Body of pancreas (tissue), 4 donors: ENCODE results near the gene BEX2. TPM values are rescaled to one million over a fixed set of nuclear protein-coding genes. Genes with fewer than 3 reads are reported as not detected.
"Not testable (repeated sequence)": the region's sequence is repeated elsewhere in the genome, so short reads cannot be mapped to it uniquely, and the experiment has no call there.

Experiments
- ATAC-seq: fragments of 150-250 bp; one replicate; pipeline ENCODE4 v1.9.1; 2016
- DNase-seq, 4 donors: peaks; one replicate each; pipeline ENCODE4 v3.0.0-alpha.2; 2019
- H3K27ac ChIP-seq, 4 donors: fragments of 200-600 bp; sonication (generic); 1 replicate in 3 of 4; 2 replicates in 1 of 4; pipeline versions ENCODE4 v1.5.1 to v1.6.1; 2016 to 2019; ENCODE audit warnings: mild to moderate bottlenecking in 1 of 4, mixed read lengths in 1 of 4, moderate library complexity in 1 of 4
- H3K27me3 ChIP-seq, 2 donors: fragments of 200-600 bp; sonication (generic); one replicate each; pipeline ENCODE4 v1.6.0; 2016; ENCODE audit warnings: mild to moderate bottlenecking in 1 of 2
- H3K36me3 ChIP-seq, 2 donors: fragments of 200-600 bp; sonication (generic); replicated peaks in 1 of 2; 2 replicates each; pipeline ENCODE4 v1.5.1; 2016; ENCODE audit warnings: low read depth in 2 of 2; ENCODE audit not compliant: insufficient read depth in 1 of 2
- H3K4me1 ChIP-seq: fragments of 200-600 bp; sonication (generic); one replicate; pipeline ENCODE4 v1.6.0; 2016
- H3K4me3 ChIP-seq, 2 donors: fragments of 200-600 bp; sonication (generic); 1 replicate in 1 of 2; 2 replicates in 1 of 2; pipeline ENCODE4 v1.5.1; 2016 to 2019
- H3K9me3 ChIP-seq, 3 donors: fragments of 200-600 bp; sonication (generic); 1 replicate in 2 of 3; 2 replicates in 1 of 3; pipeline ENCODE4 v1.5.1; 2016
- POLR2A ChIP-seq, 3 donors: fragments of 450-650 bp; IDR thresholded peaks; one replicate each; pipeline ENCODE4 v1.6.1; 2016; ENCODE audit warnings: antibody characterized with exemption in 3 of 3, mild to moderate bottlenecking in 2 of 3
- WGBS, 2 donors: methylation state at CpG; one replicate each; pipeline ENCODE4 v1.1.5; 2017; 5-methylcytosine and 5-hydroxymethylcytosine counted together
- intact Hi-C: fragments of 100-400 bp; cut with DNase I; formaldehyde crosslinking; loops from one replicate; pipeline ENCODE4 v1.15.1; 2023
- total RNA-seq, 2 donors: library from RNA; depleted of rRNA; stranded (reverse); fragments of >200 nt; gene quantifications; one replicate each; pipeline ENCODE4 v1.1.0, GENCODE V29; 2016
- TF ChIP-seq, protein P1 (sequence below), 7 experiments: fragments of 450-650 bp in 4 of 7; fragments of 200-600 bp in 3 of 7; sonication (generic) in 3 of 7; IDR thresholded peaks; one replicate each; pipeline ENCODE4 v1.5.1; 2016 to 2019; ENCODE audit warnings: antibody characterized with exemption in 7 of 7

The BEX2 gene
- total RNA-seq, 2 donors from 2014 or later = 9.9 to 23.9 TPM

GRCh38 chrX:103309860-103310554 is 783 bp downstream of the BEX2 start:
- no peaks in the 10 kb centered on the region for H3K9me3 ChIP-seq
- 12 to 80% methylated on average over 3 to 8 of the region's 32 CpGs for WGBS, 2 donors
- ATAC-seq = no peak
- intact Hi-C loops = no loop called here
- H3K27me3 ChIP-seq = no peaks in the 10 kb centered on the region
- peak overlapping the region; percentile 13 to 43 for H3K4me3 ChIP-seq
- H3K27ac ChIP-seq = peak overlapping the region in 3 of 4 donors; percentile 43 to 69 (median 67)
- H3K4me1 ChIP-seq = no peaks in the 10 kb centered on the region
- TF ChIP-seq POLR2A (IDR thresholded peaks at IDR 0.05) = no peak
- TF ChIP-seq, protein P1, sequence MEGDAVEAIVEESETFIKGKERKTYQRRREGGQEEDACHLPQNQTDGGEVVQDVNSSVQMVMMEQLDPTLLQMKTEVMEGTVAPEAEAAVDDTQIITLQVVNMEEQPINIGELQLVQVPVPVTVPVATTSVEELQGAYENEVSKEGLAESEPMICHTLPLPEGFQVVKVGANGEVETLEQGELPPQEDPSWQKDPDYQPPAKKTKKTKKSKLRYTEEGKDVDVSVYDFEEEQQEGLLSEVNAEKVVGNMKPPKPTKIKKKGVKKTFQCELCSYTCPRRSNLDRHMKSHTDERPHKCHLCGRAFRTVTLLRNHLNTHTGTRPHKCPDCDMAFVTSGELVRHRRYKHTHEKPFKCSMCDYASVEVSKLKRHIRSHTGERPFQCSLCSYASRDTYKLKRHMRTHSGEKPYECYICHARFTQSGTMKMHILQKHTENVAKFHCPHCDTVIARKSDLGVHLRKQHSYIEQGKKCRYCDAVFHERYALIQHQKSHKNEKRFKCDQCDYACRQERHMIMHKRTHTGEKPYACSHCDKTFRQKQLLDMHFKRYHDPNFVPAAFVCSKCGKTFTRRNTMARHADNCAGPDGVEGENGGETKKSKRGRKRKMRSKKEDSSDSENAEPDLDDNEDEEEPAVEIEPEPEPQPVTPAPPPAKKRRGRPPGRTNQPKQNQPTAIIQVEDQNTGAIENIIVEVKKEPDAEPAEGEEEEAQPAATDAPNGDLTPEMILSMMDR (IDR thresholded peaks at IDR 0.05) = no peak
- peak in 1 of 4 donors; percentile 13 for DNase-seq
- H3K36me3 ChIP-seq = no peaks in the 10 kb centered on the region

GRCh38 chrX:103305666-103306065 is 5.1 kb downstream of the BEX2 start:
- WGBS, 2 donors = 81 to 86% methylated on average over 4 of the region's 4 CpGs
- intact Hi-C loops, H3K27me3 ChIP-seq: not testable (repeated sequence)

GRCh38 chrX:103304705-103305104 is 6.1 kb downstream of the BEX2 start:
- Histone ChIP-seq H3K9me3 (no peaks in the 10 kb centered on the region), H3K4me1 (no peaks in the 10 kb centered on the region), H3K36me3 (no peaks in the 10 kb centered on the region), H3K4me3 (no peak overlapping the region), H3K27me3 (no peaks in the 10 kb centered on the region), H3K27ac (no peak overlapping the region)
- DNase-seq (no peak), ATAC-seq (no peak)
- intact Hi-C loops = no loop called here
- TF ChIP-seq, protein P1 (IDR thresholded peaks at IDR 0.05) = no peak
- TF ChIP-seq POLR2A (IDR thresholded peaks at IDR 0.05) = no peak

More at GRCh38 chrX:103305666-103306065, 5.1 kb downstream of the BEX2 start:
- not testable (repeated sequence) for H3K36me3 ChIP-seq, H3K9me3 ChIP-seq, H3K4me1 ChIP-seq, H3K4me3 ChIP-seq, H3K27ac ChIP-seq, ATAC-seq, DNase-seq

- TF ChIP-seq, protein P1 (IDR thresholded peaks at IDR 0.05) = no peak
- TF ChIP-seq POLR2A (IDR thresholded peaks at IDR 0.05) = no peak
- intact Hi-C loops = no loop called here
- Histone ChIP-seq H3K4me3 (no peak overlapping the region), H3K27ac (no peak overlapping the region), H3K4me1 (no peaks in the 10 kb centered on the region), H3K27me3 (no peaks in the 10 kb centered on the region), H3K36me3 (no peaks in the 10 kb centered on the region), H3K9me3 (no peaks in the 10 kb centered on the region)
- DNase-seq (no peak), ATAC-seq (no peak)
- WGBS, 2 donors = 93% methylated on average over 2 of the region's 2 CpGs; no CpG with 5 or more reads in 1 of the 2 donors
Measured at GRCh38 chrX:103293118-103293517, 17.7 kb downstream of the BEX2 start.

- H3K4me3 ChIP-seq = no peak overlapping the region
- no peak for DNase-seq
- WGBS, 2 donors = 85 to 92% methylated on average over 1 of the region's 1 CpG
- ATAC-seq = no peak
- TF ChIP-seq, protein P1 (IDR thresholded peaks at IDR 0.05) = no peak
- no peak for TF ChIP-seq POLR2A (IDR thresholded peaks at IDR 0.05)
- peaks cover 4% of the 10 kb centered on the region for H3K4me1 ChIP-seq
- no peaks in the 10 kb centered on the region for H3K9me3 ChIP-seq
- H3K27ac ChIP-seq = no peak overlapping the region
- H3K27me3 ChIP-seq = no peaks in the 10 kb centered on the region
- no peaks in the 10 kb centered on the region for H3K36me3 ChIP-seq
- intact Hi-C loops = no loop called here
Measured at GRCh38 chrX:103279624-103280023, 31.2 kb downstream of the BEX2 start.
